GM23338 (cell line): ENCODE data around the gene OR2F2. TPM values are rescaled to one million over a fixed set of nuclear protein-coding genes. Genes with fewer than 3 reads are reported as not detected.

Experiments used
- ATAC-seq: fragments of 200-7000 bp; cut with Tn5 transposase; 3 replicates; pipeline ENCODE4 v1.9.1; 2020
- DNase-seq: peaks from one replicate; pipeline ENCODE4 v3.0.0-alpha.2; 2015; ENCODE audit warnings: low spot score
- H2AFZ ChIP-seq: fragments of 200-600 bp; sonication (generic); 2 replicates; pipeline ENCODE4 v1.8.0; 2016; ENCODE audit warnings: antibody characterized with exemption, mild to moderate bottlenecking, moderate library complexity
- H3F3A ChIP-seq: fragments of 200-600 bp; sonication (generic); replicated peaks from 2 replicates; pipeline ENCODE4 v1.8.0; 2017; ENCODE audit warnings: antibody characterized with exemption, mixed run types, low read depth
- H3K27ac ChIP-seq: fragments of 200-600 bp; sonication (generic); 2 replicates; pipeline ENCODE4 v1.6.1; 2016; ENCODE audit warnings: low read depth
- H3K27me3 ChIP-seq: fragments of 200-600 bp; sonication (generic); 2 replicates; pipeline ENCODE4 v1.8.0; 2016; ENCODE audit warnings: mild to moderate bottlenecking, mixed run types, moderate library complexity; ENCODE audit not compliant: insufficient read depth
- H3K36me3 ChIP-seq: fragments of 200-600 bp; sonication (generic); 2 replicates; pipeline ENCODE4 v1.8.0; 2016; ENCODE audit warnings: mild to moderate bottlenecking; ENCODE audit not compliant: insufficient read depth
- H3K4me1 ChIP-seq: fragments of 200-600 bp; sonication (generic); 2 replicates; pipeline ENCODE4 v1.8.0; 2016; ENCODE audit warnings: mild to moderate bottlenecking, moderate library complexity; ENCODE audit not compliant: insufficient read depth
- H3K4me2 ChIP-seq: fragments of 200-600 bp; sonication (generic); 2 replicates; pipeline ENCODE4 v1.7.1; 2017; ENCODE audit warnings: mixed run types
- H3K4me3 ChIP-seq: fragments of 200-600 bp; sonication (generic); 2 replicates; pipeline ENCODE4 v1.6.1; 2016; ENCODE audit warnings: mixed run types
- H3K79me2 ChIP-seq: fragments of 200-600 bp; sonication (generic); replicated peaks from 2 replicates; pipeline ENCODE4 v1.8.0; 2017; ENCODE audit warnings: mild to moderate bottlenecking; ENCODE audit not compliant: insufficient read depth
- H3K9me2 ChIP-seq: fragments of 200-600 bp; sonication (generic); 2 replicates; pipeline ENCODE4 v1.8.0; 2017; ENCODE audit not compliant: insufficient read depth
- H4K20me1 ChIP-seq: fragments of 200-600 bp; sonication (generic); replicated peaks from 2 replicates; pipeline ENCODE4 v1.8.0; 2017; ENCODE audit warnings: mild to moderate bottlenecking; ENCODE audit not compliant: insufficient read depth
- H3K27ac Mint-ChIP-seq: 2 replicates; pipeline ENCODE4 v1.8.0; 2020; ENCODE audit warnings: inconsistent platforms, mild to moderate bottlenecking, moderate library complexity, mixed read lengths
- H3K27me3 Mint-ChIP-seq: 3 replicates; pipeline ENCODE4 v1.8.0; 2022; ENCODE audit warnings: low read depth, mild to moderate bottlenecking, moderate library complexity, mixed read lengths, inconsistent platforms; ENCODE audit not compliant: insufficient read depth, poor library complexity
- H3K36me3 Mint-ChIP-seq: 3 replicates; pipeline ENCODE4 v1.8.0; 2021; ENCODE audit warnings: low read depth, mild to moderate bottlenecking, inconsistent platforms, moderate library complexity, mixed read lengths
- H3K4me1 Mint-ChIP-seq: 3 replicates; pipeline ENCODE4 v1.8.0; 2020; ENCODE audit warnings: mild to moderate bottlenecking, inconsistent platforms, mixed read lengths
- H3K4me3 Mint-ChIP-seq: 3 replicates; pipeline ENCODE4 v1.8.0; 2021; ENCODE audit warnings: moderate library complexity, mild to moderate bottlenecking, inconsistent platforms, mixed read lengths
- H3K9me3 Mint-ChIP-seq: 3 replicates; pipeline ENCODE4 v1.8.0; 2020; ENCODE audit warnings: moderate library complexity, mild to moderate bottlenecking, inconsistent platforms, mixed read lengths
- CREB1 ChIP-seq: fragments of 250-450 bp; sonication (Bioruptor Pico); IDR thresholded peaks from 2 replicates; pipeline ENCODE4 v1.5.0; 2020; ENCODE audit warnings: low read depth, mild to moderate bottlenecking, moderate library complexity
- ETS1 ChIP-seq: IDR thresholded peaks from 2 replicates; pipeline ENCODE4 v1.6.1; 2016; ENCODE audit warnings: antibody characterized with exemption
- EZH2 ChIP-seq: fragments of 200-600 bp; sonication (generic); IDR thresholded peaks from one replicate; pipeline ENCODE4 v1.8.0; 2017; ENCODE audit warnings: antibody characterized with exemption, mild to moderate bottlenecking, low read depth; ENCODE audit not compliant: unreplicated experiment
- JUNB ChIP-seq: IDR thresholded peaks from one replicate; pipeline ENCODE4 v1.6.1; 2016; ENCODE audit warnings: antibody characterized with exemption; ENCODE audit not compliant: unreplicated experiment
- NANOG ChIP-seq: IDR thresholded peaks from 2 replicates; pipeline ENCODE4 v1.6.1; 2016; ENCODE audit warnings: antibody characterized with exemption, borderline replicate concordance
- POLR2AphosphoS5 ChIP-seq: IDR thresholded peaks from 2 replicates; pipeline ENCODE4 v1.6.1; 2016; ENCODE audit warnings: antibody characterized with exemption, low read depth
- REST ChIP-seq: IDR thresholded peaks from one replicate; pipeline ENCODE4 v1.6.1; 2018; ENCODE audit warnings: antibody characterized with exemption; ENCODE audit not compliant: unreplicated experiment
- STAT1 ChIP-seq: IDR thresholded peaks from one replicate; pipeline ENCODE4 v1.6.1; 2016; ENCODE audit warnings: antibody characterized with exemption; ENCODE audit not compliant: unreplicated experiment
- ZNF114 ChIP-seq: fragments of 250-450 bp; sonication (Bioruptor Pico); IDR thresholded peaks from 2 replicates; pipeline ENCODE4 v1.5.0; 2020; ENCODE audit warnings: mild to moderate bottlenecking, moderate library complexity
- polyA plus RNA-seq: library from polyadenylated mRNA; unstranded; fragments of >200 nt; fragmentation: Nextera tagmentation; extraction: Ambion mirVana; gene quantifications from 2 replicates; pipeline ENCODE4 v1.2.1, GENCODE V29; 2016
- total RNA-seq: library from RNA; depleted of rRNA; stranded (reverse); fragments of >200 nt; shearing (Covaris generic); gene quantifications from 2 replicates; pipeline ENCODE4 v1.2.3, GENCODE V29; 2014

The OR2F2 gene
- total and polyA plus RNA-seq, 2 experiments from 2014 or later, result not detected

DNA sequence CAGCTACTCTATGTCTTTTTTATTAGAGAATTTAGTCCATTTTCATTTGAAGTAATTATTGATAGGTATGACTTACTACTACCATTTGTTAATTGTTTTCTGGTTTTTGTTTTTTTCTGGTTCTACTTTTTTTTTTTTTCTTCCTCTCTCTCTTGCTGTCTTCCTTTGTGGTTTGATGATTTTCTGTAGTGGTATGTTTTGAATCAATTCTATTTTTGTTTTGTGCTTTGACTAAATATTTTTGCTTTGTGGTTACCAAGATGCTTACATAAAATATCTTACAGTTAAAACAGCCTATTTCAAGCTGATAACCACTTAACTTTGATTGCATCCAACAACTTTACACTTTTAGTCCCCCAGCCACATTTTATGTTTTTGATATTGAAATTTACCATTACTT is 3.3 kb upstream of the OR2F2 start:
- Mint-ChIP-seq H3K4me1 (no peaks in the 10 kb centered on the region), H3K27me3 (no peaks in the 10 kb centered on the region), H3K4me3 (no peak overlapping the region), H3K9me3 (no peaks in the 10 kb centered on the region), H3K36me3 (no peaks in the 10 kb centered on the region), H3K27ac (no peak overlapping the region)
- TF ChIP-seq ZNF114 (CRISPR knock-in tag) (no peak), JUNB (no peak)
- Histone ChIP-seq H4K20me1 (no peaks in the 10 kb centered on the region), H3K9me2 (no peaks in the 10 kb centered on the region), H3K4me2 (no peak overlapping the region), H3K27me3 (no peaks in the 10 kb centered on the region), H3K36me3 (no peaks in the 10 kb centered on the region), H3F3A (no peaks in the 10 kb centered on the region), H3K79me2 (no peaks in the 10 kb centered on the region), H3K4me1 (no peaks in the 10 kb centered on the region), H3K4me3 (no peak overlapping the region), H3K27ac (no peak overlapping the region), H2AFZ (no peak overlapping the region)
- ATAC-seq (no peak), DNase-seq (no peak)

GRCh38 chr7:143936087-143937009 is 1.3 kb downstream of the OR2F2 start:
- Histone ChIP-seq H3F3A (no peaks in the 10 kb centered on the region), H3K36me3 (no peaks in the 10 kb centered on the region), H4K20me1 (no peaks in the 10 kb centered on the region), H3K4me2 (no peak overlapping the region), H3K4me3 (no peak overlapping the region), H3K27me3 (no peaks in the 10 kb centered on the region), H3K27ac (no peak overlapping the region), H3K4me1 (no peaks in the 10 kb centered on the region), H3K79me2 (no peaks in the 10 kb centered on the region), H2AFZ (no peak overlapping the region), H3K9me2 (no peaks in the 10 kb centered on the region)
- no peak for ATAC-seq
- Mint-ChIP-seq H3K4me3 (no peak overlapping the region), H3K27me3 (no peaks in the 10 kb centered on the region), H3K9me3 (no peaks in the 10 kb centered on the region), H3K27ac (no peak overlapping the region), H3K36me3 (no peaks in the 10 kb centered on the region), H3K4me1 (no peaks in the 10 kb centered on the region)
- no peak for DNase-seq
- TF ChIP-seq ZNF114 (CRISPR knock-in tag) (no peak), STAT1 (no peak), ETS1 (no peak), NANOG (no peak), CREB1 (CRISPR knock-in tag) (no peak)

GRCh38 chr7:143938379-143939243 is 3.6 kb downstream of the OR2F2 start:
- Mint-ChIP-seq H3K36me3 (no peaks in the 10 kb centered on the region), H3K4me3 (no peak overlapping the region), H3K27ac (no peak overlapping the region), H3K9me3 (no peaks in the 10 kb centered on the region), H3K4me1 (no peaks in the 10 kb centered on the region), H3K27me3 (no peaks in the 10 kb centered on the region)
- Histone ChIP-seq H3K9me2 (no peaks in the 10 kb centered on the region), H3K4me1 (no peaks in the 10 kb centered on the region), H3K4me3 (no peak overlapping the region), H3K27me3 (no peaks in the 10 kb centered on the region), H2AFZ (no peak overlapping the region), H3K27ac (no peak overlapping the region), H3K36me3 (no peaks in the 10 kb centered on the region), H3K4me2 (no peak overlapping the region), H3K79me2 (no peaks in the 10 kb centered on the region), H4K20me1 (no peaks in the 10 kb centered on the region), H3F3A (no peaks in the 10 kb centered on the region)
- ATAC-seq (no peak), DNase-seq (no peak)
- TF ChIP-seq STAT1 (no peak), REST (no peak), EZH2 (no peak), ETS1 (no peak), ZNF114 (CRISPR knock-in tag) (no peak), CREB1 (CRISPR knock-in tag) (no peak), POLR2AphosphoS5 (no peak), JUNB (no peak)
